SK-N-SH treated with all-trans-retinoic acid at 6 μM for 48 hours (cell line): ENCODE results near the gene CYP27C1.

Experiments used
- ISL1 ChIP-seq: fragments of 250-450 bp; sonication (Bioruptor Pico); IDR thresholded peaks from 2 replicates; pipeline ENCODE4 v2.1.2; 2022; ENCODE audit warnings: mild to moderate bottlenecking, moderate library complexity
- OSR1 ChIP-seq: fragments of 250-450 bp; sonication (Bioruptor Pico); IDR thresholded peaks from 2 replicates; pipeline ENCODE4 v1.8.0; 2022; ENCODE audit warnings: moderate library complexity, mild to moderate bottlenecking, inconsistent platforms
- PATZ1 ChIP-seq: fragments of 250-450 bp; sonication (Bioruptor Pico); IDR thresholded peaks from 2 replicates; pipeline ENCODE4 v1.8.0; 2020; ENCODE audit warnings: mild to moderate bottlenecking, moderate library complexity, borderline replicate concordance
- POU6F1 ChIP-seq: fragments of 250-450 bp; sonication (Bioruptor Pico); IDR thresholded peaks from 2 replicates; pipeline ENCODE4 v1.8.0; 2021; ENCODE audit warnings: low read depth, mild to moderate bottlenecking, moderate library complexity, borderline replicate concordance
- RARB ChIP-seq: fragments of 250-450 bp; sonication (Bioruptor Pico); IDR thresholded peaks from 2 replicates; pipeline ENCODE4 v1.8.0; 2021; ENCODE audit warnings: mild to moderate bottlenecking, moderate library complexity
- ZFP3 ChIP-seq: fragments of 250-450 bp; sonication (Bioruptor Pico); IDR thresholded peaks from 2 replicates; pipeline ENCODE4 v1.5.0; 2020; ENCODE audit warnings: mild to moderate bottlenecking, moderate library complexity
- ZFP30 ChIP-seq: fragments of 450-650 bp; formaldehyde crosslinking; IDR thresholded peaks from 2 replicates; pipeline ENCODE4 v1.5.0; 2022; ENCODE audit warnings: mild to moderate bottlenecking, moderate library complexity
- ZNF8 ChIP-seq: fragments of 450-650 bp; formaldehyde crosslinking; IDR thresholded peaks from 2 replicates; pipeline ENCODE4 v1.5.0; 2020; ENCODE audit warnings: mild to moderate bottlenecking, moderate library complexity

- TF ChIP-seq RARB (CRISPR knock-in tag) (no peak), POU6F1 (CRISPR knock-in tag) (no peak), ZNF8 (CRISPR knock-in tag) (no peak), ZFP3 (CRISPR knock-in tag) (no peak), PATZ1 (CRISPR knock-in tag) (no peak), ISL1 (CRISPR knock-in tag) (no peak), ZFP30 (no peak), OSR1 (CRISPR knock-in tag) (no peak)
These were observed 38.2 kb downstream of the CYP27C1 start for GRCh38 chr2:127181851-127182250.
